HG02970 (cell line): ENCODE measurements around the gene RNF4.
"Not testable (repeated sequence)": the region's sequence is repeated elsewhere in the genome, so short reads cannot be mapped to it uniquely, and the experiment has no call there.

Experiments
- ATAC-seq: cut with Tn5 transposase; IDR thresholded peaks from one replicate; pipeline ENCODE4 v1.9.1; 2021; ENCODE audit warnings: mild to moderate bottlenecking, moderate library complexity, moderate number of reproducible peaks; ENCODE audit not compliant: unreplicated experiment, low FRiP score

Gene RNF4, protein sequence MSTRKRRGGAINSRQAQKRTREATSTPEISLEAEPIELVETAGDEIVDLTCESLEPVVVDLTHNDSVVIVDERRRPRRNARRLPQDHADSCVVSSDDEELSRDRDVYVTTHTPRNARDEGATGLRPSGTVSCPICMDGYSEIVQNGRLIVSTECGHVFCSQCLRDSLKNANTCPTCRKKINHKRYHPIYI

DNA sequence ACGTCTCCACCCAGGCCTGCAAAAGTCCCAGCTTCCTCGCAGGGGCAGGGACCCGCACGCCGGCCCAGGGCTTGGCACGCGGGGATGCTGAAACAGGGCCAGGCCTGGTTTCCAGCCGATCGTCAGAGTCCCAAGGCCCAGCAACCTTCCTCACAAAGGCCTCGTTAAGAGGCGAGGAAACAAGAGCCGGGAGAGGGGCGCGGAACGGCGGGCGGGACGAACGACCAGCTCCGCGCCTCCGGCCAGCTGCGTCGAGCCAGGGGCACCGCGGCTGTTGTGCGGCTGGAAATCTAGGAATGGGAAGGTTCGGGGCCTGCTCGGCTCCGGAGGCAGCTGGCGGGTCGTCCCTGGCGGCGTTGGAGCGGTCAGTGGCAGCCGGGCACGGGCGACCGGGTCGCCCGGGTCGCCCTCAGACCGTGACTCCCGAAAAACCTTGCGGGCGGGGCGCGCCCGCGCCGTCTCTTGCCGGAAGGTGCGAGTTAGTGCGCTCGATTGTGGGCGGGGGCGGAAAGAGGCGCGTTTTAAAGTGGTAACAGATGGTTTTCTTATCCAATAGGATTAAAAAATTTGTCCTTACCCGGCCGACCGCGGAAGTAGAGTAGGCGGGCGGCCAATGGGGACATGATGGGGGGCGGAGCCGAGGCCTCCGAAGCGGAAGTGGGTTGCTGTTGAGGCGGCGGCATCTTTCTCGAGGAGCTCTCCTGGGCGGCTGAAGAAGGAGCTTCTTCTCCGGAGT lies at the start of gene RNF4:
TSS of gene RNF4 (plus strand) at position 651 of the 736 bp plus-strand sequence. CDS start 21,388 bp downstream, outside the sequence.
- ATAC-seq: peak; percentile 85

DNA sequence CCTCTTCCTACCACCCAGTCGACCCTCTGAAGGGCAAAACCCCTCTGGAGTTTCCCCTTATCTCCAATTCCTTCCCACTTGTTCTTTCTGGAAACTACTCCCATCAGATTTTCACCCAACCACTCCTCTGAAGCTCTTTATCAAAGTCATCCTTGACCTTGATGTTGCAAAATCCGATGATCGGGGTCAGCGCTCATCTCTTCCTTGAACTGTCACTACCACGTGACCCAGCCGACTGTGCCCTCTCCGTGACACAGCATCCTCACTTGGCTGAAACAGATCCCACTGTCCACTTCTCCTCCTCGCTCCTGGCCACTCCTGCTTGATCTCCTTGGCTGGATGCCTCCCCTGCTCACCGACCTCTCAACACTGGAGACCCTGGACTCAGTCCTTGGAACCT lies 49.1 kb upstream of the RNF4 start:
- ATAC-seq: no peak

DNA sequence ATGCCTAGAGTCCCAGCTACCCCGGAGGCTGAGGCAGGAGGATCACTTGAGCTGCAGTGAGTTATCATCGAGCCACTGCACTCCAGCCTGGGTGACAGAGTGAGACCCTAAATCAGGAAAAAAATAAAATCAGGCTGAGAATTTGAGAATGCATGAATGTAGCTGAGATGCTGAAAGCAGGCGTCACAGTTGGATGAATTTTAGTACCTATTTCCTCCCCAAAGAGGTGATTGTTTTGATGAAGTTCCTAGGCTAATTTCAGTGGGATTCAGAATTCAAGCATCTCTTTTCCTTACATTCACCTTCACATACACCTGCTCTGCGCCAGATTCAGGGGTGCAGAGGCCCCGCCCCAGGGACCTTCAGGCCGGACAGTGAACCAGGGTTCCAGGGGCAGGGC lies 47.0 kb upstream of the RNF4 start:
- ATAC-seq: no peak

DNA sequence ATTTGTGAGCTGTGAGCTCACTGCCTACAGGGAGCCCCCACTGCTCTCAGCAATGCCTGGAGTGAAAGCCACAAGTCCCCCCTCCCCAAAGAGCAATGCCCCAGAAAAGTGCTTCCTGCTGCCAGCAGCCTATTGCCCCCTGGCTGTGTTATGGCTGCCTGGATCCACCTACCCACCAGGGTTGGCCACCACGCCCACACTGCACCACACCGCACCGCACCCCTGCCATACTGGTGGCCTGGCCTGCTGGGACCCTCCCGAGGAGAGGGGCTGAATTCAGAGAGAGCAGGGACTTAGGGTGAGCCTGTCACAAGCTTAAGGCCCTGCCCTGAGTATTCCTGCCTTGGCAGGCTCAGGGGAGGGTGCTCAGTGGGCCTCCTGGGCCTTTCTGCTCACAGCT lies 45.8 kb upstream of the RNF4 start:
- ATAC-seq: no peak

DNA sequence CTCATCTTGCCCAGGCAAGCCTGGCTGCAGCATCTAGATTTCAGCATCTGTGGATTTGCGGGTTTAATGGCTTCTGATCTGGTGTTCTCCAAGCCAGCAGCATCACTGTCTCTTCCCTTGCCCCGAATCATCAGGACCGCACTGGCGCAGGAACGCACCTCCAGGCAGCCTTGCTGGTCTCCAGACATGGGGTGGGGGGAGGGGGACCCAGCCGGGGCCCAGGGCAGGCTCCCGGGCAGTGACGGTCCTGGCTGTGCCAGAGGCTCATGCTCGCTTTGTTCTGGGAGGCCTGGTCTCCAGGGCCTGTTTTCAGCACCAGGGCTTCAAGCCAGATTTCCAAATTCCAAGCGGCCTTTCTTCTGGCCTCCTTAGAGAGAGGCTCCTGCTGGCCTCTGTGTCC lies 45.2 kb upstream of the RNF4 start:
- ATAC-seq: no peak

DNA sequence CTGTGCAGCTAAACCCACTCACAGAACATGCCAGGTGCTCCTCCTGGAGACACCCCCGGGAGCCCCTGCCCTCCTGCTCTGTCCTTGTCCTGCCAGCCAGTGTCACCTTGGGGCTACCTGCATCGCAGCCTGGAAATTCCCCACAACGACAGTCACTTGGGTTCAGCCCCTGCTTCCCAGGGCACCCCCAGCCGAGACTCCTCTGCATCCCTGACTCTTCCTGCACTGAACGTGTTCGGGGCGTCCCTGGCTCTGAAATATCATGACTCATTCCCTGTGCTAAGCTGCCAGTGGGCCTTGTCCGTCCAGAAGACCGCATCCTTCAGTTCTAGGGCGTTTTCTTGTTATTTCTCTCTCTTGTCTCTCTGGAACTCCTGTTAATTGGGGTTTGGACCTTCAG lies 44.3 kb upstream of the RNF4 start:
- ATAC-seq: no peak

DNA sequence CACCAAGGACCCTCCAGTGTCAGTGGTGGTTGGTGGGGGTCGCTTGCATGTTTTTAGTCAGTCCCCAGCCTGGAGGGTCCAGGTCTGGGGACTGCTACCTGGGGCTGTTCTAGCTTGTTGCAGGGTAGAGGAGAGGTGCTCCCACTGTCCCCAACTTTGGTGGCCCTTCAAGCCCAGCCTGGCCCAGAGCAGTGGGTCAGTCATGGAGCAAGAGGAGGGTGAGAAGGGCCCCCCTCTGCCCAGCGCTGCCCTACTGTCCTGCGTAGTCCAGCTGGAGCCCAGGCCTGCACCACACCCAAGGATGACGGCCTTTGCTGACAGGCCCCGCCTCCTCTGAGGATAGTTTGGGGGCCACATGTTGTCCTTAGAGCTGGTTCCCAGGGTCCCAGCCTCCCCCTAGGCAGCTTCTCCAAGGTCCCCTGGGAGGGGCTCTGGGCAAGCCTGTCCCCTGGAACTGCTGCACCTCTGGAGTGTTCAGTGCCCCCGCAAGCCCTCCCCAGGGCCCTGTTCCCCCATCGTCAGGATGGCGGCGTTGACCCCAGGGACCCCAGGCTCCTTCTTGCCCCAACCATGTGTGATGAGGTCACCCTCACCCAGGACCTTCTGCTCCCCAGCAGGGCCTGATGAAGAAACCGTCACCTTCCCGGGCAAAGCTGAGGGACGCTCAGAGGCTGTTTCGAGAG lies 43.4 kb upstream of the RNF4 start:
- no peak for ATAC-seq

DNA sequence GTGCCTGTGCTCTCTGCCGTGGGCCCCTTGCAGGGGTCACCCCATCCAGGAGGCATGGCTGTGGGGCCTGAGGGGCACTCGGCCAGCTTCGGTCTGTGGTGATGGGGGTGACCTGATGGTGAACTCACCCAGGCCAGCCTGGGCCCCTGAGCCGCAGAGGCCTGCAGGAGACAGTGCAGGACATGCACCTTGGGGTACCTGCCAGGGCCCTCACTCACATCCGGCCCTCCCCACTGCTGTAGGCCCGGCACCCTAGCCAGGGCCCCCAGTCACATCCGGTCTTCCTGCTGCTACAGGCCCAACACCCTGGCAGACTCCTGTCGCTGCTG lies 42.9 kb upstream of the RNF4 start:
- no peak for ATAC-seq

DNA sequence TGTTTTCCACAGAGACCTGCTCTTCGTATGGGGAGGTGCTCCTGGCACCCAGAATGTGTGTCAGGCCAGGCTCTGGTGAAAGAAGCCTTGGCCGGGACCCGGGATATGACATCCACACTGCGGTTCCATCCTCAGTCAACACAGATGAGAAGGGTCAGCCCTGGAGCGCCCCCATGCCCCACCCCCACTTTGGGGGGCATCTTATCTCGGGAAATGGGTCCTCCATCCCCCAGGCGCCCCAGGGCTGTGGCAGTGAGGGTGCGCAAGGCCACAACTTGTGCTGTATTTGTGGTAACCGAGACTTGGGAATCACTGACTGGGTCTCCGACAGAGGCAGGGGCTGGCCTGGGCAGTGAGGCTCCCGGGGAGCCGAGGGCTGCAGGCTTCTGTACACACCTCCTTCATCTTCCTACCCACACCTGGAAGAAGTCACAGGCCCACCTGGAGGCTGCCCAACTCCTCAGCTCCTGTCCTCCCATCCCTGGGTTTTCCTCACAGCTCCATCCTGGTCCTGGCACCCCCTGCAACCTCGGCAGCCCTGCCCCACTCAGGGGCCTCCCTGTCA lies 42.1 kb upstream of the RNF4 start:
- no peak for ATAC-seq

DNA sequence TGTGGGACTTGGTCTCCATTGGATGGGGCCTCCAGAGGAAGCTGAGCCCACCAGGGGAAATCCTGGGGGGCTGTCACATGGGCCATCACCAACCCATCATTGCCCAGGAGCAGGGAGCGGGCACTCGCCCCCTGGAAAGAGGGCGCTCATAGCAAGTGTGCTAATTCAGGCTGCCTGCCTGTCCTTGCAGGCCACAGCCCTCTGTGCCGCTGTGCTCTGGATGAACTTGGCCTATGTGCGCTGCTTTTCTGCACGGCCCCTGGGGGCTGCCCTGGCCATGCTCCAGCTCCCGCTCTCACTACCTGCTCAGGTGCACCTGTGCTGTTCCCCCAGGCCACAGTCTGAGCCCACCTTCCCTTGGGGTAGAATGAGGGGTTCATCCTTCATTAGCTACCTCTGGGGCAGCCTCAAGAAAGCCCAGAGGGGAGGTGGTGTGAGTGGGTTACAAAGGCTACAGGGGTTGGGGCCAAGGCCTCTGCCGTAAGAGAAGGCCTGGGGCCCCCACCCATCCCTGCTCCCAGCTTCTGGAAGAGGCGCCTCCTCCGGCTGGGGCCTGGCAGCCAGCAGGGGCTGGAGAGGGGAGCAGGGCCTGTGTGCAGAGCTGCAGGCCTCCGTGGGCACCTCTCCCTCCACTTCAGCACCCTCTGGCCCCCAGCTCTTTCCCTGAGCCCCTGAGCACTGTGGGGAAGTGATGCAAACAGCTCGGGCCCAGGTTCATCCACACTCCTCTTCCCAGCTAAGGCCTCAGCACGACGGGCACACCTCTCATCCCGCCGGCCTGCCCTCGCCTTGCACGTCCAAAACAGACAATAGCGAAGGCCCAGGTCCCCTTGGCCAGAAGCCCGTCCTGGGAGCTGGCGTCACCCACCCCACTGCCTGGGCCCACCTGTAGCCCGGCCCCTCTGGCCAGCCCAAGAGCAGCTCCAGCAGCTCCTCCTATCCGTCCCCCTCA lies 41.2 kb upstream of the RNF4 start:
- no peak for ATAC-seq

DNA sequence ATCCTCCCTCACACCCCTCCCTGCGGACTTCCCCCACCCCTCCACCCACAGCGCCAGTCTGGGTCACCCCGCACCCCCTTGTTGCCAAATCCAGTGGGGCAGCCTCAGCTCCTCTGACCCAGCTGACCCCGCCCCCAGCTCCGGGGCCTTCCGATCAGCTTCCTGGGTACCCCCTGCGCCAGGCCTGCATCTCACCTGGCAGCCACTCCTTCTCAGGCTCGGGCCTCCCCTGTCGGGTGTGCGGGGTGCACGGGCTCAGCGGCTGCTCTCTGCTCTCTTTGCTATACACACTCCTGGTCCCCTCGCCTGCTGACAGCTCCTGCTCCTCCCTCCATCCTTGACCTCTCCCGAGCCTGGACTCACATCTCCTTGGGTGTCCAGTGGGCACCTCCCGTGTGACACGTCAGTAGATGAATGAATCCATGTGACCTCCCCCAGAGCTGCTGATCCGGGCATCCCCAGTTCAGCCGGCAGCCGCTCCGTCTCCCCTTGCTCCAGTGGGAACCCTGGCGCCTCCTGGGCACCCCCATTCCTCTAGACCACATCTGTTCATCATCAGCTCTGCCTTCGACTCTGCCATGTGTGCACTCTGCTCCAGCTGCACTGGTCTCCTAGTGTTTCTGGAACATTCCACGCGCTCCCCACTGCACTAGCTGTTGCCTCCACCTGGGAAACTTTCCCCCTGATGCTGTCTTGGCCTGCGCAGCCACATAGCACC lies 40.3 kb upstream of the RNF4 start:
- ATAC-seq: no peak

DNA sequence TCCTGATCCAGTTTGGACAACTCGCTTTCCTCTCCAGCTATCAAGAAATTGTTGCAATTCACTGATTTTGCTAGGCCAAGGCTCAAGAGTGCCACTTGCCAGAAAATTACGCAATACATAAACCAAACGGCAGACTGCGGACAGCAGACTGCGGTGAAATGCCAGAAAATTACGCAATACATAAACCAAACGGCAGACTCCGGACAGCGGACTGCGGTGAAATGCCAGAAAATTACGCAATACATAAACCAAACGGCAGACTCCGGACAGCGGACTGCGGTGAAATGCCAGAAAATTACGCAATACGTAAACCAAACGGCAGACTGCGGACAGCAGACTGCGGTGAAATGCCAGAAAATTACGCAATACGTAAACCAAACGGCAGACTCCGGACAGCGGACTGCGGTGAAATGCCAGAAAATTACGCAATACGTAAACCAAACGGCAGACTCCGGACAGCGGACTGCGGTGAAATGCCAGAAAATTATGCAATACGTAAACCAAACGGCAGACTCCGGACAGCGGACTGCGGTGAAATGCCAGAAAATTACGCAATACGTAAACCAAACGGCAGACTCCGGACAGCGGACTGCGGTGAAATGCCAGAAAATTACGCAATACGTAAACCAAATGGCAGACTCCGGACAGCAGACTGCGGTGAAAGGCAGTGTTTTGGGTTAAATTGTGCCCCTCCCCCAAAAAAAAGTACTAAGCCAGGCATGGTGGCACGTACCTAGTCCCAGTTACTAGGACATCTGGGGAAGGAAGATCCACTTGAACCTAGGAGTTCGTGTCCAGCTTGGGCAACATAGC lies 38.8 kb upstream of the RNF4 start:
- ATAC-seq: not testable (repeated sequence)

DNA sequence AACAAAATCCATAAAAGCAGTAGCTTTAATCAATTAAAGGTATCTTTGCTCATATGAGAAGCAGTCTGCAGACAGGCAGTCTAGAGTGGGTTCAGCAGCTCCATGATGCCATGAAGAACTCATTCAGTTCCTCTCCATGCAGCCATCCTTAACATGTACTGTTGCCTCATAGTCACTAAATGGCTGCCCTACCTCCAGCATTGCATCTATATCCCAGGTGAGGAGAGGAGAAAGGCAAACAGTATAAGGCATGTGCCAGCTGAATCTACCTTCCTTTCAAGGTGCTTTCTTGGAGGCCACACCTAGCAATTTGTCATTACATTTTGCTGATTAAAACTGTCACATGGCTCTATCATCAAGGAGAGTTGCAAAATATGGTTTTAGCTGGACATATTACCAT lies 36.9 kb upstream of the RNF4 start:
- ATAC-seq: no peak

DNA sequence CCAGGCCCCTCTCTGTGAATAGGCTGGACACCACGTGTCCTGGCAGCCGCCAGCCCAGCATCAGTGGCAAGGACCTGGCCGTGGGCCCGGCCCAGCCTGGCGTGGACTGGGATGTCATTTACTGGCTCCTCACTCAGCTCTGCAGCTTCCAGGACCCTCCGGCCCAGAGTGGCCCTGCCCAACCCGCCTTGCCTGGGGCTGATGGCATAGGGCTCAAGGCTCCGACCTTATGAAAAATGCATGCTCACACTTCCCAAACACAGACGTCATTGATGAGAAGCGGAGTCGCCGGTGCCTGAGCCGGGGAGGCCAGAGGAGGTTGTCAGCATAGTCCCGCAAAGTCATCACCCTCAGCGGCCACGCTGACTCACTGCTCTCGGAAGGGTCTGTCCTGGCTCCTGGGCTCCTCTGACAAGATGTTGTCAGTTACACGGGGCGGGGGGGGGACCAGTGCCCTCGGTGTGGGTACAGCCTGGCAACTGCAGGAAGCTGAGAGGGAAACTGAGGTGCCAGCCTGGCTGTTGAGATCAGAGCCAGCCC lies 35.8 kb upstream of the RNF4 start:
- no peak for ATAC-seq

DNA sequence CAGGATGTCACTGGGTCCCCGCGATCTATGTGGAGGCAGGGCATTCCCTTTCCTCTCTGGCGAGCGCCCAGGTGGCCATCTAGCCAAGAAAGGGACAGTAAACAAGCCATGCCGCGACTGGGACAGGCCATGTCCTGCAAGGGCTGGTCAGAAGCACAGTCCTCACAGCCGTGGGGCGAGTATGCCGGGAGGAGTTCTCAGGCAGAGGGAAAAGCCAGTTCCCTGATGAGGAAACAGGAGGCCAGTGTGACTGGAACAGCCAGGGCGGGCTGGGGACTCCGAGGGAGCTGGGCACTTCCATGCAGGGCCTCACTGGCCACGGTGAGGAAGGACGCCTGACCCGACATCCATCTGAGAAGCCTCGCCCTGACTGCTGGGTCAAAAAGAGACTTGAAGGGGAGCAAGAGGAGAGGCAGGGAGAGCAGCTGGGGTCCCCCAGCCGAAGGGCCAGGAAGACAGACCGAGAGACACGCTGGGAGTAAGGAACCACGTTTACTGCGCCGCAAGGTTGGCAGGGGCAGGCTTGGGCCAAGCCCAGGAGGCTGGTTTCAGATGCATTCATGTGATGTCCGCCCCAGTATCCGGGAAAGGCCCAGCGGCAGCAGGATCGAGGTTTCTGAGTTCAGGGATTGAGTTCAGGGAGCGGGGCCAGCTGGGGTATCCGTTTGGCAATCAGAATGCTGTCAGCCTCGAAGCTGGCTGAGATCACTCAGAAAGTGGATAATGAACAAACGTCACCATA lies 35.1 kb upstream of the RNF4 start:
- no peak for ATAC-seq

DNA sequence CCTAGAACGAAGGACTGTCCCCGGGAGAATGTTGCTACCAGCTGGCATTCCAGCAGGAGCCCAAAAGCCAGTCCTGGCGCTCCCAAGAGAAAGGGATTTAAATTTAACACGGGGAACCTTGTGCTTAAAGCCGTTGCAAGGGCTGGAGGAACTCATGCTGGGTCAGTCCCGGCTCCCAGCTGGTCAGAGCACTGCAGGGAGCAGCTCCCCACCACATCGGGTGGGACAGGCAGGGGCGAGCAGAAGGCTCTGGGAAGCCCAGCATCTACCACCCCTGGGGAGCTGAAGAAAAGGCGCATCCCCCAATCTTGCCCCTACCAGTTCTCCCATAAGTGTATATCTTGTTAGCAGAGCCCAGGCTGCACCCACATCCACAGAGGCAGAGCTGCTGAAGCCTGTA lies 34.5 kb upstream of the RNF4 start:
- no peak for ATAC-seq

DNA sequence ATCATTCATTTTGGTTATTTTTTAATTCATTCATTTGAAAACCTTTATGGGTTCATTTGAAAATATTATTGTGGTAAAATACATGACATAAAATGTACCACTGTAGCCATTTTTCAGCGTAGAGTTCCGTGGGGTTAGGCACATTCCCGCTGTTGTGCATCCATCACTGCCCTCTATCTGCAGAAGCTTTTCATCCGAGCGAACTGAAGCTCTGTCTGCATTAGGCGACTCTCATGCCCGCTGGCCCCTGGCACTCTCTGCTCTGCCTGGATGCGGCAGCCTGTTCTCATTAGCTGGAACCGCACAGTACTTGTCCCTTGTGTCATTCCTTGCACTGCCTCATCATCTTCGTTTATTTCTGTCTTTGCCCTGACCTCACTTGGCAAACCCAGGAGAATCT lies 32.6 kb upstream of the RNF4 start:
- no peak for ATAC-seq
